H1 (cell line): Measurements from ENCODE around the gene TRIM47. TPM values are rescaled to one million over a fixed set of nuclear protein-coding genes. Genes with fewer than 3 reads are reported as not detected.

Source experiments
- CTCF ChIA-PET: fragments of 300-600 bp; sonication (Branson Sonifier 250); formaldehyde crosslinking; loops from one replicate; lab custom pipeline; 2021; ENCODE audit not compliant: partially characterized antibody; lab: Charles Lee
- POLR2A ChIA-PET: fragments of 300-600 bp; sonication (Branson Sonifier 250); formaldehyde crosslinking; loops from one replicate; lab custom pipeline; 2021; ENCODE audit warnings: inconsistent platforms; ENCODE audit not compliant: partially characterized antibody; lab: Charles Lee
- DNase-seq, 2 experiments: peaks; one replicate each; pipeline versions ENCODE4 v3.0.0 to v3.0.0-alpha.2; 2010 to 2022; ENCODE audit warnings: low spot score in 2 of 2, low read depth in 1 of 2, mixed read lengths in 1 of 2
- FAIRE-seq: peaks from 2 replicates; lab custom pipeline; 2011; peaks lifted over from hg19 to GRCh38; lab: Jason Lieb, UNC
- H2AFZ ChIP-seq: 2 replicates; pipeline ENCODE4 v1.8.1; 2012; ENCODE audit warnings: low read length, inconsistent platforms
- H2AK5ac ChIP-seq: 2 replicates; pipeline ENCODE4 v1.6.1; 2013; ENCODE audit warnings: low read depth, low read length
- H2BK120ac ChIP-seq: replicated peaks from 2 replicates; pipeline ENCODE3; 2013; ENCODE audit warnings: low read depth, low read length, inconsistent platforms
- H2BK12ac ChIP-seq: 2 replicates; pipeline ENCODE4 v1.6.1; 2013; ENCODE audit warnings: low read depth, low read length
- H2BK15ac ChIP-seq: 2 replicates; pipeline ENCODE4 v1.6.1; 2013; ENCODE audit warnings: low read length
- H2BK20ac ChIP-seq: 2 replicates; pipeline ENCODE4 v1.6.1; 2013; ENCODE audit warnings: low read length
- H2BK5ac ChIP-seq: 2 replicates; pipeline ENCODE4 v1.6.1; 2013; ENCODE audit warnings: low read depth, low read length
- H3K14ac ChIP-seq: 2 replicates; pipeline ENCODE4 v1.6.1; 2013; ENCODE audit warnings: inconsistent platforms; ENCODE audit not compliant: insufficient read length
- H3K18ac ChIP-seq: 2 replicates; pipeline ENCODE4 v1.6.1; 2013; ENCODE audit warnings: low read length; ENCODE audit errors: extremely low read depth
- H3K23ac ChIP-seq: 2 replicates; pipeline ENCODE4 v1.6.1; 2013; ENCODE audit warnings: inconsistent platforms; ENCODE audit not compliant: insufficient read length
- H3K23me2 ChIP-seq: 2 replicates; pipeline ENCODE4 v1.6.1; 2013; ENCODE audit warnings: low read depth, low read length
- H3K27ac ChIP-seq: 2 replicates; pipeline ENCODE4 v1.6.1; 2011; ENCODE audit warnings: low read depth, low read length, inconsistent platforms
- H3K27me3 ChIP-seq, 4 experiments: replicated peaks in 1 of 4; 1 replicate in 1 of 4; 2 replicates in 3 of 4; pipeline versions ENCODE4 v1.6.1 to v1.8.1; 2011 to 2013; ENCODE audit warnings: low read length in 3 of 4, mild to moderate bottlenecking in 3 of 4, inconsistent platforms in 2 of 4, mixed read lengths in 2 of 4, moderate library complexity in 1 of 4; ENCODE audit not compliant: control insufficient read depth in 3 of 4, insufficient read depth in 3 of 4; ENCODE audit errors: extremely low read depth in 1 of 4
- H3K36me3 ChIP-seq, 4 experiments: 2 replicates each; pipeline versions ENCODE4 v1.6.1 to v1.8.1; 2011 to 2013; ENCODE audit warnings: mild to moderate bottlenecking in 4 of 4, low read length in 3 of 4, moderate library complexity in 2 of 4, control low read depth in 1 of 4, inconsistent platforms in 1 of 4; ENCODE audit not compliant: insufficient read depth in 4 of 4, control insufficient read depth in 2 of 4
- H3K4ac ChIP-seq: replicated peaks from 2 replicates; pipeline ENCODE3; 2013; ENCODE audit warnings: low read length, low read depth, mixed read lengths, inconsistent platforms; ENCODE audit not compliant: insufficient read length
- H3K4me1 ChIP-seq, 4 experiments: replicated peaks in 1 of 4; 1 replicate in 1 of 4; 2 replicates in 3 of 4; pipeline versions ENCODE4 v1.6.1 to v1.8.1; 2011 to 2013; ENCODE audit warnings: low read length in 3 of 4, inconsistent platforms in 2 of 4, mixed read lengths in 1 of 4; ENCODE audit not compliant: insufficient read depth in 4 of 4, control insufficient read depth in 3 of 4
- H3K4me2 ChIP-seq, 2 experiments: 2 replicates each; pipeline versions ENCODE4 v1.6.1 to v1.8.1; 2011 to 2013; ENCODE audit warnings: low read depth in 2 of 2, low read length in 2 of 2, control low read depth in 1 of 2, inconsistent platforms in 1 of 2, mild to moderate bottlenecking in 1 of 2; ENCODE audit not compliant: insufficient read depth in 1 of 2
- H3K4me3 ChIP-seq, 4 experiments: fragments of 200-600, 300-600 bp in 1 of 4; sonication (generic), shearing (Covaris generic), sonication (Bioruptor Twin) in 1 of 4; 2 replicates each; pipeline versions ENCODE4 v1.5.1 to v1.8.1; 2011 to 2016; ENCODE audit warnings: low read length in 4 of 4, low read depth in 3 of 4, control low read depth in 2 of 4, inconsistent platforms in 2 of 4, mild to moderate bottlenecking in 2 of 4, mixed read lengths in 1 of 4, moderate library complexity in 1 of 4; ENCODE audit not compliant: insufficient read depth in 2 of 4; ENCODE audit errors: extremely low read depth in 1 of 4
- H3K56ac ChIP-seq: replicated peaks from 2 replicates; pipeline ENCODE3; 2013; ENCODE audit warnings: low read depth, mild to moderate bottlenecking, mixed read lengths, low read length, inconsistent platforms; ENCODE audit not compliant: insufficient read length
- H3K79me1 ChIP-seq: 2 replicates; pipeline ENCODE4 v1.6.1; 2013; ENCODE audit warnings: low read depth, low read length, control low read depth
- H3K79me2 ChIP-seq, 2 experiments: 2 replicates each; pipeline versions ENCODE4 v1.6.1 to v1.8.1; 2012 to 2013; ENCODE audit warnings: low read length in 2 of 2, mild to moderate bottlenecking in 2 of 2, inconsistent platforms in 1 of 2; ENCODE audit not compliant: insufficient read depth in 2 of 2, control insufficient read depth in 1 of 2
- H3K9ac ChIP-seq, 4 experiments: replicated peaks in 1 of 4; 1 replicate in 1 of 4; 2 replicates in 3 of 4; pipeline versions ENCODE4 v1.6.1 to v1.8.1; 2011 to 2013; ENCODE audit warnings: low read depth in 3 of 4, low read length in 3 of 4, control low read depth in 2 of 4, mild to moderate bottlenecking in 2 of 4, moderate library complexity in 2 of 4, inconsistent platforms in 1 of 4; ENCODE audit errors: extremely low read depth in 1 of 4
- H3K9me3 ChIP-seq, 2 experiments: 2 replicates each; pipeline versions ENCODE4 v1.6.1 to v1.8.1; 2012 to 2013; ENCODE audit warnings: mild to moderate bottlenecking in 2 of 2, moderate library complexity in 2 of 2, control low read depth in 1 of 2, inconsistent platforms in 1 of 2, low read depth in 1 of 2, low read length in 1 of 2, mixed read lengths in 1 of 2; ENCODE audit not compliant: insufficient read depth in 2 of 2
- H4K20me1 ChIP-seq, 2 experiments: replicated peaks in 1 of 2; 2 replicates each; pipeline versions ENCODE3 to v1.8.1; 2011 to 2013; ENCODE audit warnings: inconsistent platforms in 2 of 2, low read length in 2 of 2, mild to moderate bottlenecking in 1 of 2; ENCODE audit not compliant: insufficient read depth in 2 of 2, control insufficient read depth in 1 of 2
- H4K5ac ChIP-seq: 2 replicates; pipeline ENCODE4 v1.6.1; 2013; ENCODE audit warnings: low read length, low read depth, mixed read lengths, inconsistent platforms; ENCODE audit not compliant: insufficient read length
- H4K8ac ChIP-seq: 2 replicates; pipeline ENCODE4 v1.8.0; 2013; ENCODE audit warnings: mild to moderate bottlenecking, moderate library complexity, low read length, inconsistent platforms; ENCODE audit not compliant: insufficient read depth; ENCODE audit errors: extremely low read depth
- H4K91ac ChIP-seq: replicated peaks from 2 replicates; pipeline ENCODE3; 2013; ENCODE audit warnings: low read length, mixed read lengths, inconsistent platforms; ENCODE audit not compliant: insufficient read length
- CHD2 ChIP-seq: IDR thresholded peaks from 2 replicates; pipeline ENCODE4 v1.6.1; 2012; ENCODE audit warnings: low read length, improper control_type of control experiment
- CTCF ChIP-seq, 3 experiments: IDR thresholded peaks; 1 replicate in 2 of 3; 2 replicates in 1 of 3; pipeline versions ENCODE4 v1.5.1 to v1.6.1; 2011; ENCODE audit warnings: low read length in 3 of 3, mild to moderate bottlenecking in 3 of 3, inconsistent platforms in 2 of 3, low read depth in 1 of 3, moderate library complexity in 1 of 3; ENCODE audit not compliant: insufficient read depth in 1 of 3; ENCODE audit errors: control extremely low read depth in 1 of 3
- RAD21 ChIP-seq, 2 experiments: IDR thresholded peaks in 1 of 2; conservative IDR thresholded peaks in 1 of 2; 2 replicates each; pipeline ENCODE4 v1.6.1; 2011; ENCODE audit warnings: low read depth in 2 of 2, low read length in 2 of 2, improper control_type of control experiment in 1 of 2, inconsistent platforms in 1 of 2, mild to moderate bottlenecking in 1 of 2, moderate library complexity in 1 of 2
- SIN3A ChIP-seq, 2 experiments: IDR thresholded peaks in 1 of 2; conservative IDR thresholded peaks in 1 of 2; 2 replicates each; pipeline ENCODE4 v1.6.1; 2011 to 2012; ENCODE audit warnings: low read length in 2 of 2, improper control_type of control experiment in 1 of 2, low read depth in 1 of 2, mild to moderate bottlenecking in 1 of 2
- TAF7 ChIP-seq: optimal IDR thresholded peaks from 2 replicates; pipeline ENCODE3; 2011; ENCODE audit warnings: low read depth, mild to moderate bottlenecking, inconsistent platforms, low read length, moderate library complexity, borderline replicate concordance
- TBP ChIP-seq: IDR thresholded peaks from 2 replicates; pipeline ENCODE4 v1.6.1; 2011; ENCODE audit warnings: low read depth, low read length, improper control_type of control experiment
- ZNF274 ChIP-seq: IDR thresholded peaks from 2 replicates; pipeline ENCODE4 v1.7.0; 2012; ENCODE audit warnings: low read length, borderline replicate concordance; ENCODE audit errors: extremely low read depth
- WGBS, 2 experiments: shearing (Covaris generic) in 1 of 2; methylation state at CpG; one replicate each; pipeline versions ENCODE4 v1.1.6 to v1.1.7; 2013 to 2015; ENCODE audit warnings: low lambda C conversion rate in 2 of 2, mixed read lengths in 2 of 2, inconsistent platforms in 1 of 2, low coverage in 1 of 2, missing lambda C conversion rate in 1 of 2; ENCODE audit not compliant: insufficient replicate concordance in 2 of 2, insufficient coverage in 1 of 2, insufficient read length in 1 of 2; ENCODE audit errors: extremely low coverage in 1 of 2, missing lambda C conversion rate in 1 of 2; 5-methylcytosine and 5-hydroxymethylcytosine counted together
- polyA plus RNA-seq, 7 experiments: library from polyadenylated mRNA; depleted of rRNA in 3 of 7; stranded (reverse) in 5 of 7; unstranded in 2 of 7; fragments of >200 nt in 5 of 7; fragments of 200-250 nt in 2 of 7; gene quantifications; 1 replicate in 5 of 7; 2 replicates in 1 of 7; 4 replicates in 1 of 7; pipeline versions ENCODE4 v1.2.1 to v1.2.3, GENCODE V29; 2011 to 2013; ENCODE audit warnings: missing spikeins in 2 of 7, mixed read lengths in 2 of 7
- total RNA-seq: library from RNA; stranded (reverse); fragmentation: NEBNext Ultra II Directional; extraction: Animal tissue kit (Norgen Biotek cat#: 25700); gene quantifications from 2 replicates; pipeline ENCODE4 v1.2.1, GENCODE V29; 2021

TRIM47 gene
- total and polyA plus RNA-seq, 2 of the 8 experiments (the other 6 are each of a cell fraction or from before 2014, with no cell fraction given) = 6.3 to 6.4 TPM

GRCh38 chr17:75876190-75876937 is 2.0 kb downstream of the TRIM47 start:
- peak overlapping the region; percentile 71; the same call in 1 of the 2 replicates for H2BK12ac ChIP-seq
- H2BK15ac ChIP-seq = peak overlapping the region; percentile 88; the same call in 1 of the 2 replicates
- peak overlapping the region; percentile 18 for H2BK120ac ChIP-seq
- H3K23me2 ChIP-seq = peaks cover 15% of the 10 kb centered on the region; the same call in 1 of the 2 replicates
- H4K8ac ChIP-seq = peak overlapping the region; percentile 92
- 63% methylated on average over 26 of the region's 26 CpGs; no CpG with 5 or more reads in 1 of the 2 experiments for WGBS, 2 experiments
- H3K18ac ChIP-seq = peak overlapping the region; percentile 1; the same call in 1 of the 2 replicates
- H3K56ac ChIP-seq = no peak overlapping the region
- ChIA-PET CTCF (interaction anchor here (0.8 to 11.3 kb wide), 20 partner anchors 9 to 158 kb away, joined by 3 to 157 read pairs (median 6); partner anchors contain the start of genes MRPL38, TRIM65 and WBP2), POLR2A (interaction anchor here (1.1 to 12.1 kb wide), 7 partner anchors 13 to 96 kb away, joined by 3 to 143 read pairs (median 4); partner anchors contain the start of genes TRIM65 and WBP2)
- no peak overlapping the region for H3K23ac ChIP-seq
- H4K91ac ChIP-seq = peak overlapping the region; percentile 26
- no peaks in the 10 kb centered on the region for H3K9me3 ChIP-seq
- H3K14ac ChIP-seq = no peak overlapping the region
- no peak overlapping the region for H2BK20ac ChIP-seq
- peak overlapping the region; percentile 5; the same call in 1 of the 2 replicates for H2AK5ac ChIP-seq
- no peak overlapping the region for H3K4ac ChIP-seq
- peaks cover 0 to 25% (median 13%) of the 10 kb centered on the region in 4 experiments; a peak in 6 of 7 replicates for H3K4me1 ChIP-seq
- no peak overlapping the region for H2AFZ ChIP-seq
- peaks cover 0 to 3% of the 10 kb centered on the region in 2 experiments for H4K20me1 ChIP-seq
- H3K36me3 ChIP-seq = no peaks in the 10 kb centered on the region
- peaks cover 10 to 31% (median 24%) of the 10 kb centered on the region in 4 experiments for H3K27me3 ChIP-seq
- H3K79me2 ChIP-seq = no peaks in the 10 kb centered on the region
- FAIRE-seq (no peak), DNase-seq (peak in 1 of 2 experiments; percentile 73)
- no peak overlapping the region for H3K27ac ChIP-seq
- no peak overlapping the region for H2BK5ac ChIP-seq
- H4K5ac ChIP-seq = no peak overlapping the region
- no peak overlapping the region for H3K9ac ChIP-seq
- peak overlapping the region; percentile 73 to 94; a peak in 3 of 4 replicates for H3K4me2 ChIP-seq
- H3K4me3 ChIP-seq = peak overlapping the region in 2 of 4 experiments; percentile 70 to 72; a peak in 2 of 8 replicates
- H3K79me1 ChIP-seq = no peaks in the 10 kb centered on the region
- TF ChIP-seq TAF7 (no peak), CTCF (IDR thresholded peaks at IDR 0.05; ENCODE audit: control extremely low read depth in 1 of 3, insufficient read depth in 1 of 3, low read depth in 1 of 3, low read length in 3 of 3) (peak; percentile 50 to 62 (median 57)), SIN3A (conservative IDR thresholded peaks at IDR 0.05 in 1 of 2, IDR thresholded peaks at IDR 0.05 in 1 of 2; ENCODE audit: low read depth in 1 of 2, low read length in 2 of 2) (no peak), TBP (0 out of 2 replicates have a peak, but pooled peaks have one; percentile 17), ZNF274 (no peak), CHD2 (no peak), RAD21 (IDR thresholded peaks at IDR 0.05 in 1 of 2, conservative IDR thresholded peaks at IDR 0.05 in 1 of 2; ENCODE audit: low read depth in 2 of 2, low read length in 2 of 2) (peak in 1 of 2 experiments; percentile 25; a peak in 2 of 4 replicates)
